ENCODE results near the gene CSNK1G1.

CSNK1G1 gene

GRCh38 chr15:64193971-64194370 lies 162.0 kb downstream of the CSNK1G1 start:
- DNase-seq (ENCODE audit: low read depth): peak; percentile 14
- H3K4me3 ChIP-seq (ENCODE audit: low read depth, low read length): no peak overlapping the region
- TF ChIP-seq POLR2A (IDR thresholded peaks at IDR 0.05; ENCODE audit: extremely low read depth, insufficient read length) (no peak), CTCF (IDR thresholded peaks at IDR 0.05; ENCODE audit: low read depth, low read length) (no peak), MYC (IDR thresholded peaks at IDR 0.05; ENCODE audit: low read depth, low read length) (no peak)
- TF ChIP-seq, protein P1, sequence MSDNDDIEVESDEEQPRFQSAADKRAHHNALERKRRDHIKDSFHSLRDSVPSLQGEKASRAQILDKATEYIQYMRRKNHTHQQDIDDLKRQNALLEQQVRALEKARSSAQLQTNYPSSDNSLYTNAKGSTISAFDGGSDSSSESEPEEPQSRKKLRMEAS (IDR thresholded peaks at IDR 0.05; ENCODE audit: low read depth, low read length): no peak

DNA sequence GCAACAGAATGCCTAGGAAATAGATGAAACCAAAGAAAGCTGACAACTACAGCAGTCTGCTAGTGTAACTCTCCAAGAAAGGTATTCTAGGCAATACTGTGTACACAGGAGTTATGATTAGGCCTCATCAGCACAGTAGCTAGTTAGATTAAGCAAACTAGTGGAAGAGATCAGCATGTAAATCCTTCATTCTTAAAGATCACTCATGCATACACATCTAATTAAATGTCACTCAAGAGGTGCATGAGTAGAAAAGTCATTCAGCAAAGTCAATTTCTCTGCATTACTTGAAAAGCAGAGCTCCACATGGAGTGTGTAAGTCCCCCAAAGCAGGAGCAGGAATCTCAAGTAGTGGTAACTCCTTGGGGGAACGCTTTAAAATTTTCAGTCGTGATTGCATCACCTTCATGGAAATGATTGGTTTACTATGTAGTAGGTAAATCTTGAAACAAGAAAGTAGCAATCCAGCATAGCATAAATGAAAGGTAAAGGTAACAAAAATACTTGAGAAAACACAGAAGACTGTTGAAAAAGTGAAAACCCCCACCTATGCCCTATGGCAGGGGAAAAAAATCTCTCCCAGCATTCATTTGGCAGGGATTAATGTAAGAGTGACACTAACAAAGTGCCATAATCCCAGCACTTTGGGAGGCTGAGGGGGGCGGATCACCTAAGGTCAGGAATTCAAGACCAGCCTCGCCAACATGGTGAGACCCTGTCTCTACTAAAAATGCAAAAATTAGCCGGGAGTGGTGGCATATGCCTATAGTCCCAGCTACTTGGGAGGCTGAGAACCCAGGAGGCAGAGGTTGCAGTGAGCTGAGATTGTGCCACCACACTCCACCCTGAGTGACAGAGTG lies 163.8 kb downstream of the CSNK1G1 start:
- no peak for TF ChIP-seq MYC (IDR thresholded peaks at IDR 0.05; ENCODE audit: low read depth, low read length)
- TF ChIP-seq, protein P1 (IDR thresholded peaks at IDR 0.05; ENCODE audit: low read depth, low read length): no peak
- no peak for TF ChIP-seq CTCF (IDR thresholded peaks at IDR 0.05; ENCODE audit: low read depth, low read length)
- TF ChIP-seq POLR2A (IDR thresholded peaks at IDR 0.05; ENCODE audit: extremely low read depth, insufficient read length): no peak
- no peak overlapping the region for H3K4me3 ChIP-seq (ENCODE audit: low read depth, low read length)
- DNase-seq (ENCODE audit: low read depth): no peak

DNA sequence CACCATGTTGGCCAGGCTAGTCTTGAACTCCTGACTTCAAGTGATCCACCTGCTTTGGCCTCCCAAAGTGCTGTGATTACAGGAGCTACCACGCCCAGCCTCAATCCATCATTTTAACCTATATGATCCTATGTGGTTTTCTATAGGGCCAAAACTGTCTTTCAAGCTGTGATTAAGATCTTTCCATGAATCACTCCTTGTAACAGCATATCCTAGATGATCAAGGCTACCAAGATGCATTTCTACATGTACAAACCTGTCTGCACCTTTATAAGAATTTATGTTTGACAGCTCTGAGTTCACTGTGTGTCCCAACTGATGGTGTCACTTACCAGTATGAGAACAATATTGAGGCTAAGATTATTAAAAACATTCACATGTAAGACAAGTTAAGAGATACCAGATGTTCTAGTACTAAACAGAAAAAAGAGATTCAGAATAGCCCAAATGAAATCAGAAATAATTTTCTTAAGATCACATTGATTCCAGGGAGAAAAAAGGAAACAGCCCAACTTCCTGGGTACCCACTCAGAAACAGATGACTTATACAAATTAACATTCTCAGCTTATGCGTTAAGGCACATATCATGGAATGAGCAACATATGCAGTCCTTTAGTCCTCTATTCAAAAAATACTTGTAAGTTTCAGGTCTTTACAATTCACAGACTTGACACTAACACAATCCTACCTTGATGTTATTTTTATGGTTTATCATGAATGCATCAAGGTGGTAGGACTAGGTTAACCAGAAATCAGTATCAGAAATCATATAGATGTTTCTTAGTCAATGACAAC lies 168.4 kb downstream of the CSNK1G1 start:
- TF ChIP-seq MYC (IDR thresholded peaks at IDR 0.05; ENCODE audit: low read depth, low read length): no peak
- TF ChIP-seq, protein P1 (IDR thresholded peaks at IDR 0.05; ENCODE audit: low read depth, low read length): no peak
- no peak for TF ChIP-seq POLR2A (IDR thresholded peaks at IDR 0.05; ENCODE audit: extremely low read depth, insufficient read length)
- TF ChIP-seq CTCF (IDR thresholded peaks at IDR 0.05; ENCODE audit: low read depth, low read length): no peak
- no peak for DNase-seq (ENCODE audit: low read depth)
- H3K4me3 ChIP-seq (ENCODE audit: low read depth, low read length): no peak overlapping the region

DNA sequence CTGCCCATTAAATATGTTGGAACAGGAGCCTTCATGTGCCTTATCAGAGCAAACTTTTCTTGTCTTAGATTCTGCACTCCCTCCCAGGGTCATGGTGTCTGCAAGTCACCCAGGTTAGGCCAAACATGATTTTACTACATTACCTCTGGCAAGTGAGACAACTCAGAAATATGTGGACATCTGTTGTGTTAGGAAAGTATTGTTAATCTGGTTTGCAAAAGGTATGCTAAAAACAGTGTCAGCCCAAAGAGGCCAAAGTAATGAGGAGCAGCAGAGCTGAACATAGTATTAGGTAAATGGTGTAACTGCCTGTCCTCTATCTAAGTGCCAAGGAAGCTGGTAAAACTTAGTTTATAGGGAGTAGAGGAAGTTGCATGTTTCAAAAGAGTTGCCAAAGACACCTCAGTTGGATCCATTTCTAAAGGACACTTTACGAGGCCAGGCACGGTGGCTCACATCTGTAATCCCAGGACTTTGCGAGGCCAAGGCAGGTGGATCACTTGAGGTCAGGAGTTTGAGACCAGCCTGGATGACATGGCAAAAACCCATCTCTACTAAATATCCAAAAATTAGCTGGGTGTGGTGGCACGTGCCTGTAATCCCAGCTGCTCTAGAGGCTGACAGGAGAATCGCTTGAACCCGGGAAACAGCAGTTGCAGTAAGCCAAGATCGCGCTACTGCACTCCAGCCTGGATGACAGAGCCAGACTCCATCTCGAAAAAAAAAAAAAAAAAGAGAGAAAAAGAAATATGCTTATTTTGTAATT lies 170.6 kb downstream of the CSNK1G1 start:
- DNase-seq (ENCODE audit: low read depth): peak; percentile 67

More for the DNA sequence above, 170.6 kb downstream of the CSNK1G1 start:
- H3K4me3 ChIP-seq (ENCODE audit: low read depth, low read length): no peak overlapping the region
- TF ChIP-seq, protein P1 (IDR thresholded peaks at IDR 0.05; ENCODE audit: low read depth, low read length): no peak
- no peak for TF ChIP-seq MYC (IDR thresholded peaks at IDR 0.05; ENCODE audit: low read depth, low read length)
- no peak for TF ChIP-seq CTCF (IDR thresholded peaks at IDR 0.05; ENCODE audit: low read depth, low read length)
- TF ChIP-seq POLR2A (IDR thresholded peaks at IDR 0.05; ENCODE audit: extremely low read depth, insufficient read length): no peak

Measured in NB4 (cell line).